Adrenal gland (tissue), 5 donors: ENCODE measurements around the gene TMEM62.

ENCODE experiments used
- POLR2A ChIP-seq, 2 donors: fragments of 450-650 bp; IDR thresholded peaks; one replicate each; pipeline ENCODE4 v1.6.1; 2017; ENCODE audit warnings: antibody characterized with exemption in 2 of 2, mild to moderate bottlenecking in 2 of 2, moderate library complexity in 1 of 2
- TF ChIP-seq, protein P1 (sequence below), 6 experiments: fragments of 450-650 bp in 4 of 6; fragments of 200-600 bp in 2 of 6; sonication (generic) in 1 of 6; IDR thresholded peaks; 1 replicate in 5 of 6; 2 replicates in 1 of 6; pipeline versions ENCODE4 v1.5.1 to v1.8.0; 2016 to 2021; ENCODE audit warnings: antibody characterized with exemption in 6 of 6, mild to moderate bottlenecking in 2 of 6, moderate library complexity in 1 of 6
- donor health status: DM: no; HTN: no; CAD: no.

DNA sequence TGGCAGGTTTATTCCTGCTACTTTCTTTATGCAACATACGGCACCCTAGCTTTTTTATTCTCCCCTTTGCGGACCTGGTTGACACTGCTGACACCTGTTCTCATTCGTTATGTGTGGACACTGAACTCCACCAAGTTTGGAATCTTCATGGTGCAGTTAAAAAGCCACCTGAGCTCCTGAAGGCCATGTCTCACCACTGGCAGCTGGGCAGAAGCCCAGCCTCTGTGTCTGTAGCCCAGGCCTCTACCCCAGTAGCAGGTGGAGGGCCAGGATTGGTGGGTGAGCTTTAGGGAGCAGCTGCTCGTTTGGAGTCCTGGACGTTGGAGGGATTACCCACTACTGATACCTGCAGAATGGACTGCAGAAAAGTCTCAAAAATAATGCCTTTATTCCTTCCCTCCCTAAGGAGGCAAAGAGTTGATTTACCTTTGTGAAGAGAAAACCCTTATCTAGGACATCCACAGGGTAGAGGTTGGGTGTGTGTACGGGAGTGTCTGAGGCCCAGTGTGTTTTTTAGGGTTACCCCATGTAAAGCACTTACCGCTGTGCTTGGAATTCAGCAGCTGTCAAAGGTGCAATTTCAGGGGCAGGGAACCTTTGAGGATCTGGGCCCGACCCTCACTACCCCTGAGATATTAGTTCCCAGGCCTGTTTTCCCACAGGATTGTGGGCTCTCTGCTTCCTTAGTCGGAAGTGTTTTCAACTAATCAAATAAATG lies 51.2 kb downstream of the TMEM62 start:
- TF ChIP-seq, protein P1, sequence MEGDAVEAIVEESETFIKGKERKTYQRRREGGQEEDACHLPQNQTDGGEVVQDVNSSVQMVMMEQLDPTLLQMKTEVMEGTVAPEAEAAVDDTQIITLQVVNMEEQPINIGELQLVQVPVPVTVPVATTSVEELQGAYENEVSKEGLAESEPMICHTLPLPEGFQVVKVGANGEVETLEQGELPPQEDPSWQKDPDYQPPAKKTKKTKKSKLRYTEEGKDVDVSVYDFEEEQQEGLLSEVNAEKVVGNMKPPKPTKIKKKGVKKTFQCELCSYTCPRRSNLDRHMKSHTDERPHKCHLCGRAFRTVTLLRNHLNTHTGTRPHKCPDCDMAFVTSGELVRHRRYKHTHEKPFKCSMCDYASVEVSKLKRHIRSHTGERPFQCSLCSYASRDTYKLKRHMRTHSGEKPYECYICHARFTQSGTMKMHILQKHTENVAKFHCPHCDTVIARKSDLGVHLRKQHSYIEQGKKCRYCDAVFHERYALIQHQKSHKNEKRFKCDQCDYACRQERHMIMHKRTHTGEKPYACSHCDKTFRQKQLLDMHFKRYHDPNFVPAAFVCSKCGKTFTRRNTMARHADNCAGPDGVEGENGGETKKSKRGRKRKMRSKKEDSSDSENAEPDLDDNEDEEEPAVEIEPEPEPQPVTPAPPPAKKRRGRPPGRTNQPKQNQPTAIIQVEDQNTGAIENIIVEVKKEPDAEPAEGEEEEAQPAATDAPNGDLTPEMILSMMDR (IDR thresholded peaks at IDR 0.05): no peak
- no peak for TF ChIP-seq POLR2A (IDR thresholded peaks at IDR 0.05)
